WTC11 (cell line): Measurements from ENCODE around the gene CALML4. TPM values are rescaled to one million over a fixed set of nuclear protein-coding genes. Genes with fewer than 3 reads are reported as not detected.
A peak's percentile ranks its signal among the peaks of the same experiment; 100 is the strongest.

Experiments used
- ATAC-seq: fragments of 200-7000 bp; cut with Tn5 transposase; 2 replicates; pipeline ENCODE4 v1.10.0; 2021; ENCODE audit warnings: mild to moderate bottlenecking, moderate library complexity
- CTCF ChIA-PET: fragments of 300-600 bp; sonication (Branson Sonifier 250); formaldehyde crosslinking; loops from one replicate; lab custom pipeline; 2021; ENCODE audit warnings: antibody characterized with exemption; lab: Charles Lee
- POLR2A ChIA-PET: fragments of 350-600 bp; sonication (Branson Sonifier 250); formaldehyde crosslinking; loops from one replicate; lab custom pipeline; 2021; ENCODE audit warnings: antibody characterized with exemption; lab: Charles Lee
- DNase-seq: peaks from one replicate; pipeline ENCODE4 v3.0.0; 2021; ENCODE audit warnings: low spot score
- H3K27ac Mint-ChIP-seq: 2 replicates; pipeline ENCODE4 v1.8.0; 2021; ENCODE audit warnings: mixed read lengths
- H3K27me3 Mint-ChIP-seq: 2 replicates; pipeline ENCODE4 v1.8.0; 2021; ENCODE audit warnings: low read depth, mild to moderate bottlenecking, moderate library complexity, mixed read lengths
- H3K36me3 Mint-ChIP-seq: 2 replicates; pipeline ENCODE4 v1.8.0; 2021; ENCODE audit warnings: mixed read lengths
- H3K4me1 Mint-ChIP-seq: 2 replicates; pipeline ENCODE4 v1.8.0; 2022; ENCODE audit warnings: mixed read lengths
- H3K4me3 Mint-ChIP-seq: 2 replicates; pipeline ENCODE4 v1.8.0; 2021; ENCODE audit warnings: mild to moderate bottlenecking, moderate library complexity, mixed read lengths
- H3K9me3 Mint-ChIP-seq: 2 replicates; pipeline ENCODE4 v1.8.0; 2021; ENCODE audit warnings: mixed read lengths
- ATF2 ChIP-seq: sonication (generic); formaldehyde crosslinking; IDR thresholded peaks from 2 replicates; pipeline ENCODE4 v1.8.1; 2022; ENCODE audit warnings: low read depth, missing genetic modification reagents, borderline replicate concordance
- ATF6 ChIP-seq: sonication (generic); formaldehyde crosslinking; IDR thresholded peaks from 2 replicates; pipeline ENCODE4 v1.8.1; 2023; ENCODE audit warnings: mild to moderate bottlenecking, missing genetic modification reagents
- E2F1 ChIP-seq: sonication (generic); formaldehyde crosslinking; IDR thresholded peaks from 2 replicates; pipeline ENCODE4 v1.8.0; 2022; ENCODE audit warnings: mild to moderate bottlenecking, missing genetic modification reagents
- ELF4 ChIP-seq: sonication (generic); formaldehyde crosslinking; IDR thresholded peaks from 2 replicates; pipeline ENCODE4 v1.8.1; 2022; ENCODE audit warnings: low read depth, mild to moderate bottlenecking, moderate library complexity, missing genetic modification reagents
- FOXJ3 ChIP-seq: sonication (generic); formaldehyde crosslinking; IDR thresholded peaks from 2 replicates; pipeline ENCODE4 v1.9.0; 2021; ENCODE audit warnings: missing genetic modification reagents, mild to moderate bottlenecking, borderline replicate concordance
- GTF2I ChIP-seq: fragments of 250-450 bp; sonication (Bioruptor Pico); conservative IDR thresholded peaks from 2 replicates; pipeline ENCODE4 v1.4.0; 2021; ENCODE audit warnings: mild to moderate bottlenecking
- MLX ChIP-seq: sonication (generic); formaldehyde crosslinking; IDR thresholded peaks from 2 replicates; pipeline ENCODE4 v1.8.1; 2023; ENCODE audit warnings: mild to moderate bottlenecking, missing genetic modification reagents, moderate library complexity
- NFYB ChIP-seq: sonication (generic); formaldehyde crosslinking; conservative IDR thresholded peaks from 2 replicates; pipeline ENCODE4 v1.8.0; 2022; ENCODE audit warnings: low read depth, missing genetic modification reagents
- NR1H2 ChIP-seq: sonication (generic); formaldehyde crosslinking; IDR thresholded peaks from 2 replicates; pipeline ENCODE4 v1.9.0; 2021; ENCODE audit warnings: mild to moderate bottlenecking, moderate library complexity, missing genetic modification reagents
- OVOL2 ChIP-seq: fragments of 250-450 bp; sonication (Bioruptor Pico); IDR thresholded peaks from 2 replicates; pipeline ENCODE4 v1.9.0; 2021; ENCODE audit warnings: mild to moderate bottlenecking, borderline replicate concordance
- STAT6 ChIP-seq: sonication (generic); formaldehyde crosslinking; conservative IDR thresholded peaks from 2 replicates; pipeline ENCODE4 v1.8.1; 2023; ENCODE audit warnings: mild to moderate bottlenecking, low read depth, missing genetic modification reagents, moderate library complexity
- ZBTB21 ChIP-seq: sonication (generic); formaldehyde crosslinking; IDR thresholded peaks from 2 replicates; pipeline ENCODE4 v1.8.1; 2023; ENCODE audit warnings: mild to moderate bottlenecking, missing genetic modification reagents, borderline replicate concordance
- ZBTB43 ChIP-seq: sonication (generic); formaldehyde crosslinking; IDR thresholded peaks from 2 replicates; pipeline ENCODE4 v1.8.1; 2023; ENCODE audit warnings: mild to moderate bottlenecking, missing genetic modification reagents
- ZNF317 ChIP-seq: sonication (generic); formaldehyde crosslinking; IDR thresholded peaks from 2 replicates; pipeline ENCODE4 v1.8.1; 2023; ENCODE audit warnings: low read depth, mild to moderate bottlenecking, moderate library complexity, missing genetic modification reagents, borderline replicate concordance
- ZNF425 ChIP-seq: fragments of 250-450 bp; sonication (Bioruptor Pico); conservative IDR thresholded peaks from 2 replicates; pipeline ENCODE4 v1.9.0; 2021; ENCODE audit warnings: mild to moderate bottlenecking
- ZSCAN18 ChIP-seq: fragments of 250-450 bp; sonication (Bioruptor Pico); IDR thresholded peaks from 2 replicates; pipeline ENCODE4 v2.1.2; 2022; ENCODE audit warnings: mild to moderate bottlenecking, moderate library complexity
- total RNA-seq: library from RNA; stranded (reverse); gene quantifications from 3 replicates; pipeline ENCODE4 v1.2.3, GENCODE V29; 2021

Gene CALML4
- total RNA-seq, 1 experiment from 2014 or later = 9.8 TPM

GRCh38 chr15:68201879-68202261, 3.3 kb downstream of the CALML4 start:
- no peak for DNase-seq
- no peak for ATAC-seq
- Mint-ChIP-seq H3K4me3 (no peak overlapping the region), H3K27ac (peak overlapping the region; percentile 4; the same call in 1 of the 2 replicates), H3K4me1 (peaks cover 46% of the 10 kb centered on the region), H3K36me3 (no peaks in the 10 kb centered on the region; the same call in 1 of the 2 replicates), H3K27me3 (no peaks in the 10 kb centered on the region), H3K9me3 (no peaks in the 10 kb centered on the region)
- CTCF ChIA-PET = interaction anchor here (0.6 to 1.9 kb wide), 4 partner anchors 9 to 324 kb away, joined by 3 to 11 read pairs (median 3); no protein-coding TSS in a partner anchor
- TF ChIP-seq GTF2I (CRISPR knock-in tag) (no peak), NR1H2 (CRISPR knock-in tag) (no peak), ZBTB43 (CRISPR knock-in tag) (no peak), ZNF425 (CRISPR knock-in tag) (no peak), E2F1 (no peak), ZSCAN18 (no peak), MLX (CRISPR knock-in tag) (no peak), FOXJ3 (no peak), ATF2 (no peak), OVOL2 (no peak), ELF4 (CRISPR knock-in tag) (no peak), ZNF317 (no peak), STAT6 (CRISPR knock-in tag) (no peak), ZBTB21 (CRISPR knock-in tag) (no peak), NFYB (no peak), ATF6 (CRISPR knock-in tag) (no peak)
- TF ChIP-seq, all 79 proteins: peak for 0
- POLR2A ChIA-PET = interaction anchor here (0.7 to 1.0 kb wide), 2 partner anchors 10 to 361 kb away, joined by 3 to 4 read pairs; no protein-coding TSS in a partner anchor
